Activated naive CD4-positive, alpha-beta T cell (primary cell): ENCODE results near the gene CCDC47.
A peak's percentile ranks its signal among the peaks of the same experiment; 100 is the strongest.
"Not testable (repeated sequence)": the region's sequence is repeated elsewhere in the genome, so short reads cannot be mapped to it uniquely, and the experiment has no call there.

Source experiments
- DNase-seq, 4 experiments: peaks; one replicate each; lab custom pipeline; 2025; lab: John Stamatoyannopoulos, UW

Gene CCDC47

GRCh38 chr17:63735691-63736090, 37.7 kb downstream of the CCDC47 start:
- no peak for DNase-seq

- DNase-seq: no peak
These were observed 51.0 kb downstream of the CCDC47 start for GRCh38 chr17:63722403-63722802.

DNA sequence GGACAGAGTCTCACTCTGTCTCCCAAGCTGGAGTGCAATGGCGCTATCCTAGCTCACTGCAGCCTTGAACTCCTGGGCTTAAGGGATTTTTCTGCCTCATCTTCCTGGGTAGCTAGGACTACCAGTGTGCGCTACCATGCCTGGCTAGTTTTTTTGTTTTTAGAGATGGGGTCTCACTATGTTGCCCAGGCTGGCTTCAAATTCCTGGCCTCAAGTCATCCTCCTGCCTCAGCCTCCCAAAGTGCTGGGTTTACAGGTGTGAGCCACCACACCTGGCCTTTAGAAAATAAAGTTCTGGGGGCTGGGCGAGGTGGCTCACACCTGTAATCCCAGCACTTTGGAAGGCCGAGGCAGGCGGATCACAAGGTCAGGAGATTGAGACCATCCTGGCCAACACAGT, 53.2 kb downstream of the CCDC47 start:
- not testable (repeated sequence) for DNase-seq

DNA sequence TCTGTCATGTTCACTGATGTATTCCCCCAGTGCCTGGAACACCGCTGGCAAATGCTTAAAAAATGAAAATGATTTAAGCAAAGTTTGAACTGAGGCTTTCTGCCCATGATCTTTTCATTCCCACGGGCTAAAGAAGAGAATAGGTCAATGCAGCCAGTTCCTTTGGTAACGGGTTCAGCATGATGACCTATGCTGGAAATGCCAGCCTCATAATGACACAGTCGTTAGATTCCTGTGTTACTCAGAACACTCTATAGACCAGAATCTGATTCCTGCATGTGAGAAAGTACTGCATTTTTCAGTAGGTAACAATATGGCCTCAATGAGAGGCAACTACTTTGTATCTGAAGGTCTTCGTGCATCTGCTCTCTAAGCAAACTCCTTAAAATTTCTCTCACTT, 54.4 kb downstream of the CCDC47 start:
- no peak for DNase-seq

DNA sequence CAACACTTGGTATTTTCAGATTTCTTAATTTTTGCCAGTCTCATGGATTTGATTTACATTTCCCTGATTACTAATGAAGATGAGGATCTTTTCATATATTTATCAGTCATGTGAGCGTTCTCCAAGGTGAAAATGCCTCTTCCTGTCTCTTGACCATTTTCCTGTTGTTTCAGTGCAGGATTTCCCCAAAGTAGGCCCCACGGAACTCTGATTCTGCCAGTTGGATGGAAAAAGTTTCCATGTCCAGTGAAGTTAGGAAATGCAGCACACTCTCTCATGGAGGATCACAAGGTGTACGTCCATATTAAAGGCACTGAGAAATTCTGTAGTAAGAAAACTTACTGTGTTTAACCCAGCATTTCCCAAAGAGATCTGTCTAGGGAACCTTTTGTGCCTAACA, 57.0 kb downstream of the CCDC47 start:
- DNase-seq: no peak

GRCh38 chr17:63714550-63715277, 58.7 kb downstream of the CCDC47 start:
- DNase-seq: no peak

DNA sequence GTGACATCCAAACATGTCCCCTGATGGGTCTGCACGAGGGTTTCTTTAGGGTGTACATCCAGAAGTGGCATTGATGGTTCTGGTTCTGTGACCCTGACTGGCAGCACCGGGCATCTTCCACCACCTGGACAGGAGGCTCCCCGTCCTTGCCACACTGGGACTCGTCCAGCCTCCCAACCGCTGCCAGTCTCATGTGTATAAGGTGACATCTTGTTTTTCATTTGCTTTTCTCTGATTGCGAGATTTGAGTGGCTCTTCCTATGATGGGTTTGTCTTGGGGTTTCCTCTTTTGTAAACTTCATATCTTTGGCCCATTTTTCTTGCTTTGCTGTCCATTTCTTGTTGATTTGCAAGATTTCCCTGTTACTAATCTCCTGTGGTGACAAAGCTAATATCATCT, 64.3 kb downstream of the CCDC47 start:
- DNase-seq: no peak

GRCh38 chr17:63707151-63707550, 66.2 kb downstream of the CCDC47 start:
- no peak for DNase-seq

- no peak for DNase-seq
These were observed 66.9 kb downstream of the CCDC47 start for GRCh38 chr17:63706336-63707082.

GRCh38 chr17:63705657-63706056, 67.7 kb downstream of the CCDC47 start:
- DNase-seq: no peak

GRCh38 chr17:63704836-63705235, 68.6 kb downstream of the CCDC47 start:
- no peak for DNase-seq

- DNase-seq: no peak
These were observed 69.2 kb downstream of the CCDC47 start for GRCh38 chr17:63704259-63704576.

DNA sequence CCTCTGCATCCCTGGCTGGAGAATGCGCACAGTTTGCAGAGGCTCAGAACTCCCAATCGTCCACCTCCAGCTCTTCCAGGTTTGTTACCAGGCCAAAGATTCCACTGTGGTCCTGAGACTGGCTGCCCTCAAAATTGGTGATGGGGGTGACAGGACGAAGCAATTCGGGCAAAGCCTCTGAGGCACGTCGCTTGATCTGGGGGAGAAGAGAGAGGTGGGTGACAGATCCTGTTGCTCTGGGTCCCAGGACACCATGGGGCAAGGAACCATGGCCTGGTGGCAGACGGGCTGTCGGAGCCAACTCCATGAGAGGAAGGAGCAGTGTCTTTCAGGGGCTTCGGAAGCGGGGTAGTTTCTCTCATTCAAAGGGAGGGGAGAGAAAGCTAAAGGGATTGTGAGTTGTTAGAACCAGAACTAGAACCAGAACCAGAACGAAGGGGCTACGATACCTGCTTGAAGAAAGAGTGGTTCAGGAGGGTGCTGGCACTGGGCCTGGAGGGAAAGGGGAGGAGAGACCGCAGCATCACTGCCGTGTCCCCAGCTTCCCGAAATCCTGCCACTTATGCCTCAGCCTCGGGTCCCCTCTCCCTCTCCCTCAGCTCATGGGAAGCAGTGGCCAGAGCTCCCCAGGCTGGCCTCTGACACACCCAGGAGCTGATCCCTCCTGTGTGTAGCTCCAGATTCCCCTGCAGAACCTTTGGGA, 69.7 kb downstream of the CCDC47 start:
- DNase-seq: no peak

DNA sequence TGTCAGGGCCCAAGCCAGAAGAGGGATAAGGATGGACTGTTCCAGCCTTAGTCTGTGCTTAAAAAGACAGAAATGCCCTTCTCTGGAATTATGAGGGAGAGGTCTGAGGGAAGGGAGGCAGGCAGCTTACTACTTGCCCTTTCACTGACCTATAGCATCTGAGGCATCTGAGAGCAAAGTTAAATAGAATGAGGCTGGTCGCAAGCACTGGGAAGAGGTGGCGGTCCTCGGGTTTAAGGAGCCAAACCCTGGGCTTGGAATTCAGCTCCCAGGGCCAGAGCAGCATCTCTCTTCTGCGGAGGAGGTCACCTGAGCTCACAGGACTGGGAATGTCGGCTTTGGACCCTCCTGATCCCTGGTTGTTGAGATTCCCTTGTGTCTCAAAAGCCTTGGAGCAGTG, 70.4 kb downstream of the CCDC47 start:
- no peak for DNase-seq

- no peak for DNase-seq
These were observed 70.7 kb downstream of the CCDC47 start for GRCh38 chr17:63702721-63703015.

DNA sequence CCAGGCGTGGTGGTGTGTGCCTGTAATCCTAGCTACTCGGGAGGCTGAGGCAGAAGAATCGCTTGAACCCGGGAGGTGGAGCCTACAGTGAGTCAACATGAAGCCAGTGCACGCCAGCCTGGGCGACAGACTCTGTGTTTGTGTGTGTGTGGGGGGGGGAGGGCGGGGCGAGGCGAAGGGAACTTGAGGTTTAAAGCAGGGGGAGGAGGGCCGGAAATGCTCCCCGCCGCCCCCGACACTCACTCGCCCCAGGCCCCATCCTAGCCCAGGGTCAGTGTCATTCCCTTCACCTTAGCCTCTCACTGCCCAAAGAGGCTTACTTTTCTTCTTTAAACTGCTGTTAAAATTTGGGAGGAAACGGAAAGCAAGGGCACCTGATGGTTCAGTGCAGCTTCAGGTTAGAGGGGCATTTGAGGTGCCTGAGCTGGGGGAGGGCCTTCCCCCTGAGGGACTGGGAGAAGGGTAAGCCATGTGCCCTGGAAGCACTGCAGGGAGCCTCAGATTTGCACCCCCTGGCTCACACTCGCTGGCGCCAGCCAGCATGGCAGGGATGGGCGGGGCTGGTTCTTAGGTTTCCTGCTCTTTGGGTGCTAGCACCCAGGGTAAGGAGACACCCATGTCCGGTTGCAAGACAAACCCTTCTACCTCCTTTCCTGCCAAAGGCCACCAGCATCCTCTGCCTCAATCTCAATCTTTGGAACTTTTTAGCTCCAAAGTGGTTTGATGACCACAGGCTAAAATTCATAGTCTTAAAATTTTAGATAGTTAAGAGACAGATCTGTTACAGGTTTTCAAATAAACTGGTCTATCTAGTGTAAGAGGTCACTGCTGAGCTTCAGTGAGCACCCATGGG, 71.3 kb downstream of the CCDC47 start:
- peak; percentile 28 to 77 (median 56) for DNase-seq

DNA sequence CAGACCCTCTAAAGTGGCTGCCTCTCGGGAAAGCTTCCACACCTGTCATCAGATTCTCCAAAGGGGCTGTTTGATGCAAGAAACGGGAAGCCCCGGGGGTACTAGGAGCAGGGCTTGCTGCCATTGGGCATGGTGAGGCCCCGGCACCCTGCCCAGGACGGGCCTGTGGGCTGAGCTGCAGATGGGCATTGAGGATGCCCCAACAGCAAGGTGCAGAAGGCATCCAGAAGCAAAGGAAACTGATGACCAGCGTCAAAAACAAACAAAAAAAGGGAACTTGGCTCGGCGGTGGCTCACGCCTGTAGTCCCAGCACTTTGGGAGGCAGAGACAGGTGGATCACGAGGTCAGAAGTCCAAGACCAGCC, 72.0 kb downstream of the CCDC47 start:
- no peak for DNase-seq

GRCh38 chr17:63700528-63701455, 72.6 kb downstream of the CCDC47 start:
- DNase-seq: peak in 2 of 4 experiments; percentile 39 to 60

DNA sequence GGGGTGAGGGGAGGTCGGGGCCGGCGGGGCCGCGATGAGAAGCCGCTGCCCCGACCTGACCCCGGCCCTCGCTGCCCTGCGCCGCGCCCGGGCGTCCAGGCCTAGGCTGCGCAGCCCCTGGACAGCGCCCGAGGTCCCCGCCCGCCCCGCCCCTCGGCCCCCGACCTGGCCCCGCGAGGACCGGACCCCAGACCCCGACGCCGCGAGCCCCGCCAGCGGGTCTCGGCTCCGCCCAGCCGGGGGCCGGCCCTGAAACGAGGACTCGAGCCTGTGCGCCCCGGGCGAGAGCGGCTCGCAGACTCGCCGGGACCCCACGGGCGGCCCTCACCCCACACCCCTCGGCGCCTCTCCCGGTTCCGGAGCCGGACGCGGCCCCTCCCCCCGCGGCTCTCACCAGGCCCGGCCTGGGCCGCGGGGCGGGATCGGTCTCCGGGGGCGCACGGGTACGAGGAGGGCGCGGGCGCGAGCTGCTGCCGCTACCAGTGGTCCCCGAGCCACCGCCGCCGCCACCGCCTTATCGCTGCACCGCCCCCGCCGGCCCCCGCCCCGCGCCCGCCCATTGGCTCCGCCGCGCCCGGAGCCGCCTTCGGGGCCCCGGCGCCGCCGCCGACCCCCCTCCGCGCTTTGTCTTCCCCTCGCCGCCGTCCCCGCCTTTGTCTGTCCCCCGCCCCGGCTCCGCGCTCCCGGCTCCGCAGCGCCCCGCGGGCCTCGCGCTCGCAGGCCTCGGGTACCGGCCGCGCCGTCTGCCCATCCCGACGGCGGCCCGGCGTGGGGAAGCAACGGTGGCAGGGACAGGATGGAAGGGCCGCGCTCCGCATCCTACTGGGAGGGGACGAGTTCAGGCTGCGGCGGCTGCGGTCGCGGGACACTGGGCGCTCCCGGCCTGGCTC, 73.5 kb downstream of the CCDC47 start, which contains the start of gene LIMD2:
LIMD2 (minus strand) TSS at position 488 of the 890 bp plus-strand sequence. CDS start 827 bp downstream, outside the sequence.
- DNase-seq: peak; percentile 49 to 94 (median 76)
